Measurements from ENCODE around the gene LIMD2.

DNA sequence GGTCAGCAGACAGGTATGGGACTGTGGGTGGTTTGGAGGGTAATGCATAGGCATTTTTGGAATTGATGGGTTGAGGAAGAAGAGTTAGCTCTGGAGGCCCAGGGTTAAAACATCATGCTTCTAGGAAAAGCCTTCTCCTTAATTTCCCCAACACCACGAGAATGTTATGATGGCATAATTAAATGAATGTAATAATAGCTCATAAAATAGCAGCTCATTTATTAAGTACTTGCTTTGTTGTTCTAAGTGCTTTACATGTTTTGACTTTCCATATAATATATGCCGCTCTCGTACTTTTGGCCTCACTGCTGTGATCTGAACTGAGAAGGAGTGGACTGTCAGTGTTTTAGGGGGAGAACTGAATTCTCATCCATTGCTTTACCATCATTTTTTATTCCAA is 14.3 kb downstream of the LIMD2 start:
- no peak for TF ChIP-seq POLR2A (IDR thresholded peaks at IDR 0.05; ENCODE audit: low read depth, low read length)
- no peak for TF ChIP-seq POLR2AphosphoS5 (IDR thresholded peaks at IDR 0.05; ENCODE audit: low read depth, low read length)
